VCaP (cell line): ENCODE results near the gene EFCAB8.
"Not testable (repeated sequence)": the region's sequence is repeated elsewhere in the genome, so short reads cannot be mapped to it uniquely, and the experiment has no call there.

Experiments
- H3K27ac ChIP-seq: fragments of 450-650 bp; 2 replicates; pipeline ENCODE4 v1.5.1; 2017
- TF ChIP-seq, protein P1 (sequence below): fragments of 450-650 bp; conservative IDR thresholded peaks from 2 replicates; pipeline ENCODE4 v1.5.1; 2017; ENCODE audit warnings: mild to moderate bottlenecking, moderate library complexity

The EFCAB8 gene

DNA sequence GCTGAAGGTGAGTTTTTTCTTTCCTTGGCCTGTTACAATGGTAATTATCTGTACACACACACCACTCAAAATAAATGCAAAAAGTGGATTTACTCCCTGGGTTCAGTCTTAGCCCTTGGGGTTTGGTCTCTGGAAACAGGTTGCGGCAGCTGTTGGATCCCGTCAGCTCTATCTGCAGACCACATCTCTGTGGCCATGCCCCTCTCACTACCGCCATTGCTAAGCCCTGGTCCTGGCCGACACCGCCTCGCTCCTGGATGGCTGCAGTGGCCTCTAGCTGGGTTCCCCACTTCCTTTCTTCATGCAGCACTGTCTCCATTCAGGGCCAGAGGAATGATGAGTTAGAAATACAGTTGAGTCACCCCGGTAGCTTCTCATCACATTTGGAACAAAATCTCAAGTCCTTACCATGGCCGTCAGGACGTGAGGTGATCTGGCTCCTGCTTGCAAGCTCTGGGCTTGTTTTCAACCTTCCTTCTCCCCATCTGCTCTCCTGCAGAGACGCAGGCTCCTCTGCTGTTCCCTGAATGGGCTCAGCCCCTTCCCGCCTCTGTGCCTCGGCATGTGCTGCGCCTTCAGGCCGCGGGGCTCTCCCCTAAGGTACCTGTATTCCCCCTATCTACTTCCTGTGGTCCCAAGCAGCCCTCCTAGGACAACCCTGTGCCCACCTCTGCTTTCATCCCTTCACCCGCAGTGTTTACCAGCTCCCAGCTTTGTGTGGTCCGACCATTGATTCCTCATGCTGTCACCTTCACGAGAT, 38.0 kb downstream of the EFCAB8 start:
- no peak overlapping the region for H3K27ac ChIP-seq
- TF ChIP-seq, protein P1, sequence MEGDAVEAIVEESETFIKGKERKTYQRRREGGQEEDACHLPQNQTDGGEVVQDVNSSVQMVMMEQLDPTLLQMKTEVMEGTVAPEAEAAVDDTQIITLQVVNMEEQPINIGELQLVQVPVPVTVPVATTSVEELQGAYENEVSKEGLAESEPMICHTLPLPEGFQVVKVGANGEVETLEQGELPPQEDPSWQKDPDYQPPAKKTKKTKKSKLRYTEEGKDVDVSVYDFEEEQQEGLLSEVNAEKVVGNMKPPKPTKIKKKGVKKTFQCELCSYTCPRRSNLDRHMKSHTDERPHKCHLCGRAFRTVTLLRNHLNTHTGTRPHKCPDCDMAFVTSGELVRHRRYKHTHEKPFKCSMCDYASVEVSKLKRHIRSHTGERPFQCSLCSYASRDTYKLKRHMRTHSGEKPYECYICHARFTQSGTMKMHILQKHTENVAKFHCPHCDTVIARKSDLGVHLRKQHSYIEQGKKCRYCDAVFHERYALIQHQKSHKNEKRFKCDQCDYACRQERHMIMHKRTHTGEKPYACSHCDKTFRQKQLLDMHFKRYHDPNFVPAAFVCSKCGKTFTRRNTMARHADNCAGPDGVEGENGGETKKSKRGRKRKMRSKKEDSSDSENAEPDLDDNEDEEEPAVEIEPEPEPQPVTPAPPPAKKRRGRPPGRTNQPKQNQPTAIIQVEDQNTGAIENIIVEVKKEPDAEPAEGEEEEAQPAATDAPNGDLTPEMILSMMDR = no peak

DNA sequence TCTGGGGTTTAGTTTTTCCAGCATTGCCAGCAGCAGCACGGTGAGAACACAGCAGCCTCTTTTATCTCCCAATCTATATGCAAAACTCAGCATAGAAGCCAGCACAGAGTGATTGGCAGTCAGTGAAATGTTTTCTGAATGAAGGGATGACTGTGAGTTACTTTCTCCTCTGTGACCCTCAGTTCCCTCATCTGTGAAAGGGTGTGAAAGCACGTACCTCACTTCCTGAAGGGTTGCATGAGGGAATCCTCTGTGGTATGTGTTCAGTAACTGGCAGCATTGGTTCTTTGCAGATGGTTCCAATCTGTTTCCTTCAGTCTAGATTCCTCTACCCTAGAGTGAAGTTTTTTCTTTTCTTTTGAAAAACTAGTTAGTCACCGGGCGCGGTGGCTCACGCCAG, 40.0 kb downstream of the EFCAB8 start:
- TF ChIP-seq, protein P1 = no peak
- H3K27ac ChIP-seq = no peak overlapping the region

DNA sequence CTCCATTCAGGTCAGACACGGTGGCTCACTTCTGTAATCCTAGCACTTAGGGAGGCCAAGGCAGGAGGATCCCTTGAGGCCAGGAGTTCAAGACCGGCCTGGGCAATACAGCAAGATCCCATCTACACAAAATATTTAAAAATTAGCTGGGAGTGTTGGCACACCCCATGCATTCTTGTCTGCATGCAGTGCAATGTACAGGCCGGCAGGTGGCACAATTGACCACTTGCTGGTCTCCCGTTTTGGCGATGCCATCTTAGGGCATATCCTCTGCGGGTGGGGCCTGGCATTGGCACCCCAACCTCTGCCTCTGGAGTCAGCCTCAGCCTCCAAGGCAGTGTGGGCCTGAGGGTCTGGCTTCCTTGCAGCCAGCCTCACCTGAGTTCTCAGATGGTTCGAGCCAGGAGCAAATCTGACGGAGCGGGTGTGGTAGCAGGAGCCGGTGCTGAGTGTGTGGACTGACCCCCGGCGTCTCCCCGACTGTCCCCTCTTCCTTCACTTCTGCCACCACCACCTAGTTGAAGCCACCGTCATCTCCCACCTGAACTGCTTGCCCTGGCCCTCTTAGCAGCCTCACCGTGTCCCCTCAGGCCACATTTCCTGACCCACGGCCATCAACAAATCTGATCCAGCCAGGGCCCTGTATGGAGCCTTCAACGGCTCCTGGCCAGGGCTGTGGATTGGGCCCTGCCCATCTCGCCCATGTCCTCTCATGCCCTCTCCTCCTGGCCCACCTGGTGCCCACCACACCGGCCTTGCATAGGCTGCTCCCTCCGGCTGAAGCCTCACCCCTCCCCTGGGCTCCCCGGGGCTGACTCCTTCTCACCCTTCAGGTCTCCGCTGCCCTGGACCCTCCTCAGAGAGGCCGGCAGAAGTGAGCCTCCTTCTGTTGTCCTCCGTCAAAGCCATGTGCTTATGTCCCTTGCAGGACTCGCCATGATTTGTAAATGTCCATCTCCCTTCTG, 44.0 kb downstream of the EFCAB8 start:
- H3K27ac ChIP-seq = no peak overlapping the region
- TF ChIP-seq, protein P1 = peak; percentile 97

DNA sequence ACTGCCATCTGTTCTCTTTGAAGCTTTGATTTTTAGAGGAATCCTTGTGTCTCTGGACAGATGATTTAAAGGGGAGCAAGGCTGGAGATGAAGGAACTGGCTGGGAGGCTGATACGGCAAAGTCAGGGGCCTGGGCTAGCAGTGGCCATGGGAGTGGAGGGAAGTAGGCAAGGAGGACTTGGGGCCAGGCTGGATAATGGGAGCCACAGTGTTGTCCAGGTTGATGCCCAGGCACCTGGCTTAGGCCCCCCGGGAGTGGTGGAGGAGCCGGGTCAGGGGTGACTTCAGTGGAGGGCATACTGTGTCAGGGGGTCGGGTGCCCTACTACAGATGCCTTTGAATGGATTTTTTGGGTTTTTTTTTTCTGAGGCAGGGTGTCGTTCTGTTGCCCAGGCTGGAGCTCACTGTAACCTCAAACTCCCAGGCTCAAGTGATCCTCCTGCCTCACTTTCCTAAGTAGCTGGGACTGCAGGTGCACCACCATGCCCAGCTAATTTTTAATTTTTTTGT, 45.0 kb downstream of the EFCAB8 start:
- TF ChIP-seq, protein P1 = no peak
- H3K27ac ChIP-seq = no peak overlapping the region

DNA sequence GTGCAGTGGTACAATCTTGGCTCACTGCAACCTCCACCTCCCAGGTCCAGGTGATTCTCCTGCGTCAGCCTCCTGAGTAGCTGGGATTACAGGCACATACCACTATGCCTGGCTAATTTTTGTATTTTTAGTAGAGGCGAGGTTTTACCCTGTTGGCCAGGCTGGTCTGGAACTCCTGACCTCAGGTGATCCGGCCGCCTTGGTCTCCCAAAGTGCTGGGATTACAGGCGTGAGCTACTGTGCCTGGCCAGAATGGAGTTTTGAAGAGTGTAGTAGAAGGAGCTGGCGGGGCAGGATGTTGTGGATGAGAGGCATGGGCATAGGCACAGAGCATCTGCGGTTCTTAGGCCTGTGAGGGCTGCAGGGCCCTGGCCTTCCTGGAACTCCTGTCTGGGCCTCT, 46.0 kb downstream of the EFCAB8 start:
- not testable (repeated sequence) for H3K27ac ChIP-seq

DNA sequence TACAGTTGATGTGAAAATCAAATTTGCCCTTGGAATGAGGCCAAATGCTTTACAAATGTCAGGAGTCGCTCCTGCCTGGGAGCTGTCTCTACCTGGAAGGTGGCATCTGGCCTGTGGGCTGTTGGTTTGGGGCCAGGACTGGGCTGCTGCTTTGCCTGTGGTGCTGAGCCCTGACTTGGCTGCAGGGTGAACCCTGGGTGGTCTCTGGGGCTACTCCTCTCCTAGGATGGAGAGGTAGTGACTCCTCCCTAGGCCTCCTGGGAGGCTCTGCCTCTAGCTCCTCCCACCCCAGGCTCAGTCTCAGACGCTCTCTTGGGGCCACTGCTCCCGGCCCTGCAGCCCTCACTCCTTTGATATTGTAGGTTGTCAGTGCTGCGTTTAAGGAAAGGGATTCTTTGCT, 47.5 kb downstream of the EFCAB8 start:
- no peak overlapping the region for H3K27ac ChIP-seq

DNA sequence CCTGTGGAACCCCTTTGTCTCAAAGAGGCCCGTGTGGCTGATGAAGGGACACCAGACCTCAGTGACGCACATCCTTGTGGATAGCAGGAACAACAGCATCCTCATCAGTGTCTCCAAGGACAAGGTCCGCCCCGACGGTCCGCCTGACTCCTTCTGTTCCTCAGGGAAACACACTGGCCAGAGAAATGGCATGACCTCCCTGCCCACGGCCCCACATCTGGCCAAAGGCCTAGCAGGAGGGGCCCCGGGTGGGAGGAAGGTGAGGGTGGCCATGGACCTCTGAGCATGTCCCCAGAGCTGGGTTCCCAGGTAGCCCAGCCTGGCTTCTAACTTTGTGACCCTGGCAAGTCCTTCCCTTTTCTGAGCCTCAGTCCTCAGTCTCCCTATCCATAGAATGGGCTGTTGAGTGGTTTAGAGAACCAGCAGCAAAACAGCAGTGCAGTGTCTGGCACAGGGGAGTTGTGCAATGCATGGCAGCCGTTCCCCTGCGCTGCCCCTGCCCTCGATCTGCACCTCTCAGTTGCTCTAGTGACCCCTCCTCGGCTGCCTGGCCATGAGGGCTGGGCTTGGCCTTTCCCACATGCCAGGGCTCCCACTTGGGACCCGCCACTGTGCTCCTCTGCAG, 48.3 kb downstream of the EFCAB8 start:
- TF ChIP-seq, protein P1 = no peak
- no peak overlapping the region for H3K27ac ChIP-seq

More for the DNA sequence above, 47.5 kb downstream of the EFCAB8 start:
- TF ChIP-seq, protein P1 = no peak
